H9 (cell line): ENCODE results near the gene SSBP3. TPM values are rescaled to one million over a fixed set of nuclear protein-coding genes. Genes with fewer than 3 reads are reported as not detected.

ENCODE experiments used
- DNase-seq: peaks from one replicate; pipeline ENCODE4 v3.0.0-alpha.2; 2017
- H2AFZ ChIP-seq: one replicate; pipeline ENCODE4 v1.6.1; 2013; ENCODE audit warnings: mild to moderate bottlenecking, low read length, control low read depth, moderate library complexity
- H2AK5ac ChIP-seq: 2 replicates; pipeline ENCODE4 v1.6.1; 2013; ENCODE audit warnings: low read length, control low read depth, mixed read lengths; ENCODE audit not compliant: insufficient read length
- H2BK120ac ChIP-seq: one replicate; pipeline ENCODE4 v1.6.1; 2013; ENCODE audit warnings: low read depth, mild to moderate bottlenecking, low read length, control low read depth, inconsistent platforms; ENCODE audit not compliant: poor library complexity, severe bottlenecking
- H2BK12ac ChIP-seq: 2 replicates; pipeline ENCODE4 v1.6.1; 2013; ENCODE audit warnings: low read length, control low read depth, mixed read lengths, low read depth; ENCODE audit not compliant: insufficient read length
- H2BK15ac ChIP-seq: 2 replicates; pipeline ENCODE4 v1.6.1; 2013; ENCODE audit warnings: low read depth, low read length, control low read depth
- H2BK20ac ChIP-seq: one replicate; pipeline ENCODE4 v1.6.1; 2013; ENCODE audit warnings: low read depth, mild to moderate bottlenecking, low read length, control low read depth, inconsistent platforms; ENCODE audit not compliant: poor library complexity, severe bottlenecking
- H2BK5ac ChIP-seq: 2 replicates; pipeline ENCODE4 v1.6.1; 2013; ENCODE audit warnings: low read length, control low read depth, mixed read lengths; ENCODE audit not compliant: insufficient read length
- H3K14ac ChIP-seq: 2 replicates; pipeline ENCODE4 v1.6.1; 2013; ENCODE audit warnings: low read length, control low read depth; ENCODE audit not compliant: insufficient read depth
- H3K18ac ChIP-seq: 2 replicates; pipeline ENCODE4 v1.6.1; 2013; ENCODE audit warnings: low read depth, mild to moderate bottlenecking, mixed read lengths, low read length, control low read depth; ENCODE audit not compliant: insufficient read length
- H3K23ac ChIP-seq: 2 replicates; pipeline ENCODE4 v1.6.1; 2013; ENCODE audit warnings: low read length, control low read depth, mixed read lengths, low read depth; ENCODE audit not compliant: insufficient read length
- H3K23me2 ChIP-seq: 2 replicates; pipeline ENCODE4 v1.6.1; 2013; ENCODE audit warnings: low read depth, mild to moderate bottlenecking, mixed read lengths, low read length, control low read depth; ENCODE audit not compliant: insufficient read length, poor library complexity, severe bottlenecking
- H3K27ac ChIP-seq: 2 replicates; pipeline ENCODE4 v1.5.1; 2013; ENCODE audit warnings: low read length, control low read depth, mixed read lengths, low read depth; ENCODE audit not compliant: insufficient read length
- H3K27me3 ChIP-seq: 2 replicates; pipeline ENCODE4 v1.6.1; 2013; ENCODE audit warnings: low read length, control low read depth, inconsistent platforms; ENCODE audit not compliant: insufficient read depth
- H3K4ac ChIP-seq: 2 replicates; pipeline ENCODE4 v1.6.1; 2013; ENCODE audit warnings: low read depth, mild to moderate bottlenecking, control low read depth, inconsistent platforms, low read length, moderate library complexity
- H3K4me1 ChIP-seq: 2 replicates; pipeline ENCODE4 v1.6.1; 2013; ENCODE audit warnings: low read length, control low read depth, inconsistent platforms; ENCODE audit not compliant: insufficient read depth
- H3K4me2 ChIP-seq: 2 replicates; pipeline ENCODE4 v1.6.1; 2013; ENCODE audit warnings: low read length, control low read depth, mixed read lengths; ENCODE audit not compliant: insufficient read length, insufficient read depth
- H3K56ac ChIP-seq: 2 replicates; pipeline ENCODE4 v1.6.1; 2013; ENCODE audit warnings: low read depth, mild to moderate bottlenecking, mixed read lengths, low read length, control low read depth; ENCODE audit not compliant: insufficient read length
- H3K79me1 ChIP-seq: 2 replicates; pipeline ENCODE4 v1.6.1; 2013; ENCODE audit warnings: low read depth, mild to moderate bottlenecking, moderate library complexity, low read length, control low read depth, inconsistent platforms; ENCODE audit not compliant: insufficient read depth, poor library complexity, severe bottlenecking
- H3K79me2 ChIP-seq: 2 replicates; pipeline ENCODE4 v1.6.1; 2013; ENCODE audit warnings: low read length, control low read depth, inconsistent platforms; ENCODE audit not compliant: insufficient read depth
- H3K9ac ChIP-seq: 2 replicates; pipeline ENCODE4 v1.6.1; 2013; ENCODE audit warnings: low read length, control low read depth, mixed read lengths; ENCODE audit not compliant: insufficient read length; ENCODE audit errors: extremely low read depth
- H3K9me3 ChIP-seq: one replicate; pipeline ENCODE4 v1.6.1; 2013; ENCODE audit warnings: low read depth, low read length, inconsistent platforms; ENCODE audit not compliant: control insufficient read depth
- H3T11ph ChIP-seq: one replicate; pipeline ENCODE4 v1.6.1; 2013; ENCODE audit warnings: mild to moderate bottlenecking, low read length, control low read depth, inconsistent platforms
- H4K20me1 ChIP-seq: one replicate; pipeline ENCODE4 v1.6.1; 2013; ENCODE audit not compliant: control insufficient read depth, insufficient read length, insufficient read depth
- H4K5ac ChIP-seq: 2 replicates; pipeline ENCODE4 v1.6.1; 2013; ENCODE audit warnings: low read depth, mild to moderate bottlenecking, mixed read lengths, low read length, control low read depth; ENCODE audit not compliant: insufficient read length
- H4K8ac ChIP-seq: replicated peaks from 2 replicates; pipeline ENCODE4 v1.6.1; 2013; ENCODE audit warnings: low read length, control low read depth, mixed read lengths, low read depth; ENCODE audit not compliant: insufficient read length
- H4K91ac ChIP-seq: 2 replicates; pipeline ENCODE4 v1.6.1; 2013; ENCODE audit warnings: low read depth, mild to moderate bottlenecking, moderate library complexity, mixed read lengths, low read length, control low read depth; ENCODE audit not compliant: insufficient read length
- H3K27ac Mint-ChIP-seq, 3 experiments: 2 replicates in 2 of 3; 3 replicates in 1 of 3; pipeline ENCODE4 v1.8.0; 2020 to 2021; ENCODE audit warnings: mixed read lengths in 3 of 3, mild to moderate bottlenecking in 1 of 3, moderate library complexity in 1 of 3
- H3K27me3 Mint-ChIP-seq: 2 replicates; pipeline ENCODE4 v1.8.0; 2021; ENCODE audit warnings: low read depth, mild to moderate bottlenecking, moderate library complexity, mixed read lengths
- H3K36me3 Mint-ChIP-seq, 3 experiments: 2 replicates in 2 of 3; 3 replicates in 1 of 3; pipeline ENCODE4 v1.8.0; 2020 to 2021; ENCODE audit warnings: low read depth in 3 of 3, mixed read lengths in 3 of 3; ENCODE audit not compliant: insufficient read depth in 1 of 3
- H3K4me1 Mint-ChIP-seq, 2 experiments: 2 replicates each; pipeline ENCODE4 v1.8.0; 2020; ENCODE audit warnings: mixed read lengths in 2 of 2
- H3K4me3 Mint-ChIP-seq, 2 experiments: 2 replicates in 1 of 2; 3 replicates in 1 of 2; pipeline ENCODE4 v1.8.0; 2020 to 2021; ENCODE audit warnings: mild to moderate bottlenecking in 2 of 2, mixed read lengths in 2 of 2, moderate library complexity in 1 of 2
- H3K9me3 Mint-ChIP-seq, 2 experiments: 2 replicates in 1 of 2; 3 replicates in 1 of 2; pipeline ENCODE4 v1.8.0; 2020; ENCODE audit warnings: mild to moderate bottlenecking in 2 of 2, mixed read lengths in 2 of 2, moderate library complexity in 1 of 2
- CTCF ChIP-seq: fragments of 200-600 bp; sonication (generic); conservative IDR thresholded peaks from 3 replicates; pipeline ENCODE4 v1.8.0; 2021; ENCODE audit warnings: antibody characterized with exemption, mild to moderate bottlenecking
- WGBS: extraction: QIAGEN DNeasy Blood & Tissue Kit; methylation state at CpG from one replicate; pipeline ENCODE4 v1.1.7; 2013; ENCODE audit warnings: missing lambda C conversion rate, low lambda C conversion rate, mixed read lengths; ENCODE audit not compliant: insufficient read length; ENCODE audit errors: extremely low coverage; 5-methylcytosine and 5-hydroxymethylcytosine counted together
- total RNA-seq: library from RNA; stranded (reverse); gene quantifications from 2 replicates; pipeline ENCODE4 v1.2.1, GENCODE V29; 2021

The SSBP3 gene
- total RNA-seq, 1 experiment from 2014 or later: 126 TPM

- Histone ChIP-seq H4K91ac (no peak overlapping the region), H3K18ac (no peak overlapping the region), H2AFZ (no peak overlapping the region), H2BK5ac (no peak overlapping the region), H3K79me2 (no peaks in the 10 kb centered on the region), H3K56ac (no peak overlapping the region), H2AK5ac (no peak overlapping the region), H3K9me3 (no peaks in the 10 kb centered on the region), H2BK120ac (no peak overlapping the region), H3K14ac (no peak overlapping the region), H4K20me1 (no peaks in the 10 kb centered on the region), H3K23me2 (no peaks in the 10 kb centered on the region), H3K4me1 (no peaks in the 10 kb centered on the region), H3K27ac (no peak overlapping the region), H3T11ph (no peak overlapping the region), H3K27me3 (no peaks in the 10 kb centered on the region), H2BK12ac (no peak overlapping the region), H3K9ac (no peak overlapping the region), H3K4me2 (no peak overlapping the region), H3K79me1 (no peaks in the 10 kb centered on the region), H2BK20ac (no peak overlapping the region), H2BK15ac (no peak overlapping the region), H4K5ac (no peak overlapping the region), H4K8ac (no peak overlapping the region), H3K4ac (no peak overlapping the region), H3K23ac (no peak overlapping the region)
- H3K27ac Mint-ChIP-seq: no peak overlapping the region
- no peaks in the 10 kb centered on the region for H3K4me1 Mint-ChIP-seq
- H3K9me3 Mint-ChIP-seq: peaks cover 3% of the 10 kb centered on the region in 2 experiments; a peak in 3 of 5 replicates
- no peaks in the 10 kb centered on the region; the same call in 1 of the 2 replicates for H3K27me3 Mint-ChIP-seq
- H3K4me3 Mint-ChIP-seq: no peak overlapping the region
- WGBS: no CpG with 5 or more reads among the region's 10 CpGs
- no peak for DNase-seq
- TF ChIP-seq CTCF: no peak
- H3K36me3 Mint-ChIP-seq: peaks cover 45 to 75% (median 61%) of the 10 kb centered on the region in 3 experiments
These were observed 166.6 kb downstream of the SSBP3 start for GRCh38 chr1:54239631-54240031.
